COR-L47 (cell line): ENCODE results near the gene HPD.

Source experiments
- DNase-seq: peaks from one replicate; lab custom pipeline; 2025; lab: John Stamatoyannopoulos, UW

Gene HPD

DNA sequence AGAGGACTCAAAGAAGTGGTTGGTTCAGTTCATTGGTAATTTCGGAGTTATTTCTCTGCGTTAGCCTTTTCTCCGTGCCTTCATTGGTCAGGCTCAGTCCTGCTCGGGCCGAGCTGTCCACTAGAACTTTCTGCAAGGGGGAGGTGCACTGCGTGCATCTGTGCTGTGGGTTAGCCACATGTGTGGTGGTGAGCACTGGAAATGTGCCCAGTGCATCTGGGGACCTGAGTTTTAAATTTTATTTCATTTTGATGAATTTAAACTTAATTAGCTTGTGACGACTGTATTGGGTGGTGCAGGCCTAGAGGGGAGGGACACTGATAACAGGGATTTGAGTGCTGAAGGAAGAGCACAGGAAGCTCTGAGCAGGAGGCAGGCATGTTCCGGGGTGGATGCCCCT is 30.4 kb downstream of the HPD start:
- DNase-seq: no peak

- no peak for DNase-seq
These were observed 31.1 kb downstream of the HPD start for GRCh38 chr12:121827351-121828099.

DNA sequence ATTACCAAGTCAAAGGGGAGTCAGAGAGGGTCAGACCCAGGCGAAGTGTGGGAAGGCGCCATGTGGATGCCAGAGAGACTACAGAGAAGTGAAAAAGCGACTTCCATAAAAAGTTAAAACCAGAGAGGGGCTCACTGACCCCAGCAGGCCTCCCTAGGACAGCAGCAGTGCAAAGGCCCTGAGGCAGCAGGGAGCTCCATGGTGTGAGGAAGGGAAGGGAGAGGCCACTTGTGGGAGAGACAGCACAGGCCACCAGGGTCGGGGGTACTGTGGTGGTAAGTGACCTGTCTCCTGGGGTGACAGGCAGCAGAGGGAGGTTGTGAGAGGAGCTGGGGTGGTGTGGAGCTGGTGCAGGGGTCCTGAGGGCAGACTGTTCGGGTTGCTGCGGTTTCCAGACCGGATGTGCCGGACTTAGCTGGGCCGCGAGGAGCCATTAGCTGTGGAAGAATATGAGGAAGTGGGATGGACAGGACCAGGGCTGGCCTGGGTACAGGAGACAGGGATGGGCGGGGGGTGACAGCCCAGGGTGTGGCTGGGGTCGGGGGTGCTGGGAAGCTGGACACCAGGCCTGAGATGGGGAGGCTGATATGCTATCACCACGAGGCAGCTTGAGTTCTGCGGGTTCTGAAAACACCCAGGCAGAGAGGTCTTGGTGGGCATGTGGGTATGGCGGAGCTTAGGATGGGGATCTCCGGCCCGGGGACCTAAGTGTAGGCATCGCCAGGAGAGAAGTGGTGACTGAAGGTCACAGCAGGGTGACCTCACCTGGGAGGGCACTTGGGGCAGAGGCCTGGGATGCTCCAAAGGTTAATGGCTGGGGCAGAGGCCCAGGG is 32.1 kb downstream of the HPD start:
- DNase-seq: no peak

DNA sequence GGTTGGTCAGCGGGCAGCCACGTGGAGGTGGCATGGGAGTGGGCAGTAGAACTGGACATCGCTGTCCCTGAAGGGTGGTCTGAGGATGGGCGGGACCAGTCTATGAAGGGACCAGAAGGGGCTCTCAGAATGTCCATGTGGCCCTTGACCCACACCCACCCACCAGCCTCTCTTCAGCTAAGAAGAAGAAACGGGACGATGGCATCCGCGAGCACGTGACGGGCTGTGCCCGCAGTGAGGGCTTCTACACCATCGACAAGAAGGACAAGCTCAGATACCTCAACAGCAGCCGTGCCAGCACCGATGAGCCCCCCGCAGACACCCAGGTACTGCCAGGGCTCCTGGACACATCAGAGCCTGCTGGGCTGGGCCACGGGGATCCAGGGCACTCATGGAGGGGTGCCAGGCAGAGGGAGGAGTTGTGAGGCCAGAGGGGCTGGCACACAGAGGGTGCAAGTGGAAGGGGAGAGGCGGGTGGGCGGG is 33.6 kb downstream of the HPD start:
- no peak for DNase-seq

DNA sequence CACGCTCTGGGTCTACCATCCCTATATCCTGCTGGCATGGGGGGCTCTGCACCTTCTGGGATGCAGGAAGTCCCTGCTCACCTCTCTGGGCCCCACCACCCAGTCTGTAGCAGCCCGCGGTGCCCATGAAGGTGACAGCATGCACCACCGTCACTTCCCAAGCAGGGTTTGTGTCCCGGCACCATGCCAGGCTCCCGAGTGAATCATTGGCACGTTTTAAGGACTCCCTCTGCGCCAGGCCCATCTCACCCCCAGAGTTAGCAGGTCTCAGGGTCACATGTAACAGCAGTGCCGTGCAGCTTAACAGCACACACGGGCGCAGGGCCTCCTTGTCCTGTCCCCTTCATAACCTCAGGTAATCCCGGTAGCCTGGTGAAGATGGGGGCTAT is 34.9 kb downstream of the HPD start:
- DNase-seq: no peak

DNA sequence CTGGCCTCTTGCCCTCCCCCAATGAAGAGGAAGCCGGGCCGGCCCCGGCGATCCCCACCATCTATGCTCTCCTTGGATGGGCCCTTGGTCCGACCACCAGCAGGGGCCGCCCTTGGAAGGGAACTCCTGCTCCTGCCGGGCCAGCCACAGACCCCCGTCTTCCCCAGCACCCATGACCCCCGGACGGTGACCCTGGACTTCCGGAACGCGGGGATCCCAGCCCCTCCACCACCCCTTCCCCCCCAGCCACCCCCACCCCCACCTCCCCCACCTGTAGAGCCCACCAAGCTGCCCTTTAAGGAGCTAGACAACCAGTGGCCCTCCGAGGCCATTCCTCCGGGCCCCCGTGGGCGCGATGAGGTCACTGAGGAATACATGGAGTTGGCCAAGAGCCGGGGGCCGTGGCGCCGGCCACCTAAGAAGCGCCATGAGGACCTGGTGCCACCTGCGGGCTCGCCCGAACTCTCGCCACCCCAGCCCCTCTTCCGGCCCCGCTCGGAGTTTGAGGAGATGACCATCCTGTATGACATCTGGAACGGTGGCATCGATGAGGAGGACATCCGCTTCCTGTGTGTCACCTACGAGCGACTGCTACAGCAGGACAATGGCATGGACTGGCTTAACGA is 35.4 kb downstream of the HPD start:
- DNase-seq: no peak

- DNase-seq: no peak
These were observed 36.1 kb downstream of the HPD start for GRCh38 chr12:121822393-121823100.

DNA sequence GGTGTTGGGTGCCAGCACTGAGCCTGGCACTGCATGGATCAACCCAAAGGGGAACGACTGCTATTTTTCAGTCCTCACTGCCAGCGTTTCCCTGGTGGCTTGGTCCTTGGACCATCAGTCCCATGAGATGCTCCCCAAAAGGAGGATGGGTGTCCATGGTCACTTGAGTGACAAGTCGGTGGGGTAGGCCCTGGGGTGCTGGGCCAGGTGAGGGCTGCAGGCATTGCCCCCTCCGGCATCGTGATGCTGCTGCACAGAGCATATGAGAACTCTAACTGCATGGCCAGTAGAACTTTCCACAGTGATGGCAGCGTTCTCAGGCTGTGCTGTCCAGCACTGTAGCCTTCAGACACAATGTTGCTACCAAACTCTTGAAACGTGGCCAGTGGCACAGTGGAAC is 38.6 kb downstream of the HPD start:
- no peak for DNase-seq

- DNase-seq: no peak
These were observed 39.3 kb downstream of the HPD start for GRCh38 chr12:121819212-121819949.

- DNase-seq: no peak
These were observed 41.0 kb downstream of the HPD start for GRCh38 chr12:121817648-121818043.

- DNase-seq: no peak
These were observed 41.6 kb downstream of the HPD start for GRCh38 chr12:121816925-121817647.

DNA sequence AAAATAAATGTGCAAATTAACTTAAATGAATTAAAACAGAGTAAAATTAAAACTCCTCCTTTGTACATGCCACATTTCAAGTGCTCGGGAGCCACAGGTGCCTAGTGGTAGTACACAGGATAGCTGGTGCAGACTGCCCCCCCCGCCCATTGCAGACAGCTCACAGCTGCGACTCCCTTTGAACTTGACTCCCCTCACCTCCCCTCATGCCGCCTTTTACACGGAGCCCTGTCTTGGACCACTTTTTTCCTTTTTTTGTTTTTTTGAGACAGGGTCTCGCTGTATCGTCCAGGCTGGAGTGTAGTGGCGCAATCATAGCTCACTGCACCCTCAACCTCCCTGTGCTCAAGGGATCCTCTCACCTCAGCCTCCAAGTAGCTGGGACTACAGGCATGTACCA is 43.4 kb downstream of the HPD start:
- DNase-seq: no peak

DNA sequence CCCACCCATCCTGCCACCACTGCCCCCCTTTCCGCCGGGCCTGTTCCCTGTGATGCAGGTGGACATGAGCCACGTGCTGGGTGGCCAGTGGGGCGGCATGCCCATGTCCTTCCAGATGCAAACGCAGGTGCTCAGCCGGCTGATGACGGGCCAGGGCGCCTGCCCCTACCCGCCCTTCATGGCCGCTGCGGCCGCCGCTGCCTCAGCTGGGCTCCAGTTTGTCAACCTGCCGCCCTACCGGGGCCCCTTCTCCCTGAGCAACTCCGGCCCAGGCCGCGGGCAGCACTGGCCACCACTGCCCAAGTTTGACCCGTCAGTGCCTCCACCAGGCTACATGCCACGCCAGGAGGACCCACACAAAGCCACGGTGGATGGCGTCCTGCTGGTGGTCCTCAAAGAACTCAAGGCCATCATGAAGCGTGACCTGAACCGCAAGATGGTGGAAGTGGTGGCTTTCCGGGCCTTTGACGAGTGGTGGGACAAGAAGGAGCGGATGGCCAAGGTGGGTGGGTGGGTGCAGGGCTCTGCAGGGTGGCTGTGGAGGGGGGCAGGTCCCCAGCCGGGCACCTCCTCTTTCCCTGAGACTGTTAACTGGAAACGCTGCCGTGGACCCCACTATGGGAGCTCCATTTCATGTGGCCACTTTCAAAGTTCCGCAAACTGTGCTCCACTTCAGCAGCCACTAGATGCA is 44.1 kb downstream of the HPD start:
- DNase-seq: no peak

DNA sequence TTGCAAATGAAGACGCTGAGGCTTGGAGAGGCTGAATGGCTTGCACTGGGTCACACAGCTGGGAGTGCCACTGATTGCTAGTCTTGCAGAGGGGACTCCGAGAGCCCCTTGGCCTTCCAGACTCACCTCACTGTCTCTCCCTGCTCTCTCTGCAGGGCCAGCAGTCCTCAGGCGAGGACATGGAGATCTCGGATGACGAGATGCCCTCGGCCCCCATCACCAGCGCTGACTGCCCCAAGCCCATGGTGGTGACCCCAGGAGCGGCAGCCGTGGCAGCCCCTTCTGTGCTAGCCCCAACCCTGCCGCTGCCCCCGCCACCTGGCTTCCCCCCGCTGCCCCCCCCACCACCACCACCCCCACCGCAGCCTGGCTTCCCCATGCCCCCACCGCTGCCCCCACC is 44.7 kb downstream of the HPD start:
- DNase-seq: no peak

DNA sequence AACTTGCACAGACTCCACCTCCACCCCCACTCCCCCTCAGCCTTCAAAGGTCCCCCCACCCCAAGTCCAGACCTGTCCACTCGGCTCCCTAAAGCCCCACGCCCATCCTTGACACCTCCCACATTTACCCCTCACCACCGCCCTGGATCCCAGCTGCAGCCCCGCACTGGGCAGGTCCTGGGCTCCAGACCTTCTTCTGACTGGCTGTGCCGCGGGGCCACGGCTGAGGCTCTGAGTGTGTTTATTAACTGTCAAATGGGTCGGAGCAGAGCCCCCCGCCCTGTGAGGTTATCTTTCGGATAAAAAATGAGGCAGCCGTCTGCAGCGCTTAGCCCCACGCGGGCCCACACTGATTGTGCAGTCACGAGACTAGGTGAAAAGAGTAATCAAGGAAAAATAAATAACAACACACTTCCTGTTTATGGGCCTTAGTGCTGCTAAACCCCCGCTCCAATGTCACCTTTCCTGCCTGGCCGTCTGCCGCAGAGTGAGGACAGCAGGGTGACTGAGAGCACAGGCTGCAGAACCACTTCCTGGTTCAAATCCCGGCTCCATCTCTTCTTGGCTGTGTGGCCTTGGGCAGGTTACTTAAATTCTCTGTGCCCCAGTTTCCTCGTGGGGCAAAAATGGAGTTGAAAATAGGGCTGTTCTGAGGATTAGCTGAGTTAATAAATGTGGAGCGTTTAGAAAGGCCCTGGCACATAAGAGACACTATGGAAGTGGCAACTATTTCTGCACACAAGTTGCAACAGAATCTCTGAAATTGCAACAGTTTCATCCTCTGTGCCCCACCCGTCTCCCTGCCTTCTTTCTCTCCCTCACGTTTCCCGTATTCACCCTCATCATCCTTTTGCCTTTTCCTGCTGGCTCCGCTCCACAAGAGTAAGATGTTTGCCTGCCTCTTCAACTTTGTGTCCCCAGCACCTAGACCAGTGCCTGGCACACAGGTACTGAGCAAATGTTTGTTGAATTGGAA is 45.5 kb downstream of the HPD start:
- DNase-seq: peak; percentile 52

DNA sequence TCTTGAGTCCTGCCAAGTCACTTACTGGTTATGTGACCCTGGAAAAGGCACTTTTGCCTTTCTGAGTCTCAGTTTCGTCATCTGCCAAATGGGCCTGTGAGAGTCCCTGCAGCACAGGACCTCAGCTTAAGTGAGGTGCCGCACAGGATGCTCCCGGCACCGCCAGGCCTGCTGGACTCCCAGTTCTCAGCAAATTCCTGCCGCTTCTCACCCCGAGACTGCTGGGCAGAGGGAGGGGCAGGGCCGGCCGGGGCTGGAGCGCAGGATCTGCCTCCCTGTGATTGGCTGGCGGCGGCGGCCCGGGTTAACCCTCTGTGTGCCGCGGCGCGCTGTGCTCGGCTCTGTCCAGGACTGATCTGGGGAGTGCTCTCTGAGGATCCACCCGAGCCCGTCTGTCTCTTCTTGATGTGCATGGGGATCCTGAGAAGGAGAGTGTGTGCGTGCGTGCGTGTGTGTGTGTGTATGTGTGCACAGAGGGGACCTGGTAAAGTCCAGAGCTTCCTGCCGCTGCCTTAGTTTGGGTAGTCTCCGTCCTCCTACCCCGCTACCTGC is 46.3 kb downstream of the HPD start:
- peak; percentile 68 for DNase-seq

- DNase-seq: peak; percentile 93
These were observed 47.0 kb downstream of the HPD start for GRCh38 chr12:121811434-121812319.
